ENCODE measurements around the gene CPT1B. TPM values are rescaled to one million over a fixed set of nuclear protein-coding genes. Genes with fewer than 3 reads are reported as not detected.
"Not testable (repeated sequence)": the region's sequence is repeated elsewhere in the genome, so short reads cannot be mapped to it uniquely, and the experiment has no call there.

The CPT1B gene
- total RNA-seq, 1 donor from 2014 or later = 10.7 TPM

GRCh38 chr22:50610041-50610451 is 31.8 kb upstream of the CPT1B start:
- no peak for DNase-seq (ENCODE audit: extremely low read depth, low read depth, low spot score)

GRCh38 chr22:50609599-50609998 is 31.4 kb upstream of the CPT1B start:
- no peak for DNase-seq (ENCODE audit: extremely low read depth, low read depth, low spot score)

GRCh38 chr22:50608996-50609395 is 30.8 kb upstream of the CPT1B start:
- no peak for DNase-seq (ENCODE audit: extremely low read depth, low read depth, low spot score)

- not testable (repeated sequence) for DNase-seq (ENCODE audit: extremely low read depth, low read depth, low spot score)
These were observed 30.0 kb upstream of the CPT1B start for GRCh38 chr22:50608058-50608840.

GRCh38 chr22:50607659-50608020 is 29.4 kb upstream of the CPT1B start:
- no peak for DNase-seq (ENCODE audit: extremely low read depth, low read depth, low spot score)

- no peak for DNase-seq (ENCODE audit: extremely low read depth, low read depth, low spot score)
These were observed 28.9 kb upstream of the CPT1B start for GRCh38 chr22:50606946-50607658.

- DNase-seq (ENCODE audit: extremely low read depth, low read depth, low spot score) = no peak
These were observed 28.1 kb upstream of the CPT1B start for GRCh38 chr22:50606165-50606945.

- DNase-seq (ENCODE audit: extremely low read depth, low read depth, low spot score) = no peak
These were observed 27.4 kb upstream of the CPT1B start for GRCh38 chr22:50605613-50606074.

- DNase-seq (ENCODE audit: extremely low read depth, low read depth, low spot score) = no peak
These were observed 26.9 kb upstream of the CPT1B start for GRCh38 chr22:50605002-50605612.

- DNase-seq (ENCODE audit: extremely low read depth, low read depth, low spot score) = no peak
These were observed 26.2 kb upstream of the CPT1B start for GRCh38 chr22:50604256-50605001.

GRCh38 chr22:50603511-50604255 is 25.5 kb upstream of the CPT1B start:
- no peak for DNase-seq (ENCODE audit: extremely low read depth, low read depth, low spot score)

- no peak for DNase-seq (ENCODE audit: extremely low read depth, low read depth, low spot score)
These were observed 24.1 kb upstream of the CPT1B start for GRCh38 chr22:50602338-50602700.

GRCh38 chr22:50601669-50602337 is 23.6 kb upstream of the CPT1B start:
- DNase-seq (ENCODE audit: extremely low read depth, low read depth, low spot score) = no peak

GRCh38 chr22:50600967-50601668 is 22.9 kb upstream of the CPT1B start:
- no peak for DNase-seq (ENCODE audit: extremely low read depth, low read depth, low spot score)

GRCh38 chr22:50600538-50600937 is 22.3 kb upstream of the CPT1B start, which contains the start of gene MAPK8IP2:
Gene MAPK8IP2, plus strand, starts transcription at chr22:50600793. Its CDS starts 26 bp downstream, at chr22:50600819.
- no peak for DNase-seq (ENCODE audit: extremely low read depth, low read depth, low spot score)

GRCh38 chr22:50599816-50600455 is 21.7 kb upstream of the CPT1B start:
- no peak for DNase-seq (ENCODE audit: extremely low read depth, low read depth, low spot score)

- DNase-seq (ENCODE audit: extremely low read depth, low read depth, low spot score) = no peak
These were observed 18.9 kb upstream of the CPT1B start for GRCh38 chr22:50597097-50597496.

GRCh38 chr22:50595189-50595588 is 17.0 kb upstream of the CPT1B start:
- DNase-seq (ENCODE audit: extremely low read depth, low read depth, low spot score) = no peak
